K562 (cell line): ENCODE results near the gene BEST2. TPM values are rescaled to one million over a fixed set of nuclear protein-coding genes. Genes with fewer than 3 reads are reported as not detected.
A peak's percentile ranks its signal among the peaks of the same experiment; 100 is the strongest.

Experiments
- ATAC-seq: fragments of 200-7000 bp; cut with Tn5 transposase; 3 replicates; pipeline ENCODE4 v1.9.1; 2020; ENCODE audit warnings: moderate library complexity
- BruUV-seq: library from RNA; stranded (reverse); fragments of 400-500 nt; replicated peaks from 2 replicates; lab custom pipeline; 2021; lab: Mats Ljungman, UMichigan
- CTCF ChIA-PET: fragments of 300-600 bp; formaldehyde crosslinking; extraction: SDS; loops from one replicate; lab custom pipeline; 2021; ENCODE audit warnings: low intra/inter-chr PET ratio; lab: Yijun Ruan, JAX
- POLR2A ChIA-PET: fragments of 300-600, 350-650 bp; sonication (Branson Sonifier 250); formaldehyde crosslinking; extraction: SDS; loops from one replicate; lab custom pipeline; 2021; ENCODE audit warnings: antibody characterized with exemption, inconsistent platforms; lab: Yijun Ruan, JAX
- DNase-seq, 4 experiments: peaks; one replicate each; pipeline versions ENCODE4 v3.0.0 to v3.0.0-alpha.2; 2011 to 2018; ENCODE audit warnings: low spot score in 3 of 4, mixed read lengths in 3 of 4; ENCODE audit errors: extremely low read depth in 1 of 4
- FAIRE-seq: peaks from 2 replicates; lab custom pipeline; 2011; peaks lifted over from hg19 to GRCh38; lab: Jason Lieb, UNC
- H2AFZ ChIP-seq: 2 replicates; pipeline ENCODE4 v1.6.0; 2011; ENCODE audit warnings: low read depth, low read length, control low read depth, inconsistent platforms
- H3K27ac ChIP-seq: fragments of 200-600 bp; 3 replicates; pipeline ENCODE4 v1.8.0; 2011; ENCODE audit warnings: low read depth, mild to moderate bottlenecking, control low read depth, inconsistent platforms, low read length, moderate library complexity, mixed read lengths; ENCODE audit errors: extremely low read depth
- H3K27me3 ChIP-seq, 2 experiments: fragments of 300-600 bp in 1 of 2; 2 replicates in 1 of 2; 3 replicates in 1 of 2; pipeline versions ENCODE4 v1.6.0 to v1.8.0; 2011; ENCODE audit warnings: inconsistent platforms in 2 of 2, low read length in 2 of 2, mild to moderate bottlenecking in 1 of 2, mixed read lengths in 1 of 2, moderate library complexity in 1 of 2; ENCODE audit not compliant: control insufficient read depth in 2 of 2, insufficient read depth in 2 of 2
- H3K36me3 ChIP-seq: fragments of 300-600 bp; 3 replicates; pipeline ENCODE4 v1.8.0; 2011; ENCODE audit warnings: mild to moderate bottlenecking, low read length, inconsistent platforms; ENCODE audit not compliant: control insufficient read depth, insufficient read depth
- H3K4me1 ChIP-seq, 2 experiments: fragments of 200-600 bp in 1 of 2; replicated peaks in 1 of 2; 2 replicates in 1 of 2; 3 replicates in 1 of 2; pipeline versions ENCODE4 v1.5.1 to v1.8.0; 2011; ENCODE audit warnings: inconsistent platforms in 2 of 2, low read length in 2 of 2, mild to moderate bottlenecking in 1 of 2, mixed read lengths in 1 of 2, moderate library complexity in 1 of 2; ENCODE audit not compliant: control insufficient read depth in 2 of 2, insufficient read depth in 2 of 2
- H3K4me2 ChIP-seq: 2 replicates; pipeline ENCODE4 v1.6.1; 2011; ENCODE audit warnings: low read length, control low read depth, inconsistent platforms, mixed read lengths; ENCODE audit not compliant: insufficient read depth
- H3K4me3 ChIP-seq: fragments of 200-600 bp; sonication (generic), shearing (Covaris generic); 2 replicates; pipeline ENCODE4 v1.5.1; 2016; ENCODE audit warnings: control low read depth, inconsistent platforms
- H3K79me2 ChIP-seq: fragments of 200-600 bp; 3 replicates; pipeline ENCODE4 v1.8.0; 2011; ENCODE audit warnings: low read length, inconsistent platforms; ENCODE audit not compliant: control insufficient read depth, insufficient read depth
- H3K9ac ChIP-seq, 2 experiments: 2 replicates each; pipeline versions ENCODE4 v1.6.0 to v1.6.1; 2011; ENCODE audit warnings: low read depth in 2 of 2, low read length in 2 of 2, control low read depth in 1 of 2, inconsistent platforms in 1 of 2, mild to moderate bottlenecking in 1 of 2, mixed read lengths in 1 of 2; ENCODE audit not compliant: insufficient read depth in 1 of 2
- H3K9me1 ChIP-seq: one replicate; pipeline ENCODE4 v1.6.0; 2011; ENCODE audit warnings: inconsistent platforms, mild to moderate bottlenecking, low read length, moderate library complexity; ENCODE audit not compliant: control insufficient read depth, insufficient read depth
- H3K9me3 ChIP-seq: replicated peaks from 2 replicates; pipeline ENCODE4 v1.5.1; 2011; ENCODE audit warnings: low read depth, low read length, inconsistent platforms; ENCODE audit not compliant: control insufficient read depth, insufficient read depth
- H4K20me1 ChIP-seq: replicated peaks from 2 replicates; pipeline ENCODE4 v1.6.1; 2011; ENCODE audit warnings: low read length, inconsistent platforms, mixed read lengths; ENCODE audit not compliant: control insufficient read depth, insufficient read depth
- EGR1 ChIP-seq: fragments of 450-650 bp; conservative IDR thresholded peaks from 2 replicates; pipeline ENCODE4 v1.6.1; 2017; ENCODE audit warnings: mild to moderate bottlenecking
- FOXK1 ChIP-seq: sonication (generic); formaldehyde crosslinking; IDR thresholded peaks from 2 replicates; pipeline ENCODE4 v1.8.0; 2022; ENCODE audit warnings: missing genetic modification reagents, mild to moderate bottlenecking, borderline replicate concordance
- HDGF ChIP-seq: fragments of 450-650 bp; IDR thresholded peaks from 2 replicates; pipeline ENCODE4 v1.6.1; 2016
- MAFK ChIP-seq: IDR thresholded peaks from 2 replicates; pipeline ENCODE4 v1.6.1; 2011; ENCODE audit warnings: low read length, improper control_type of control experiment
- NFATC3 ChIP-seq: fragments of 450-650 bp; IDR thresholded peaks from 2 replicates; pipeline ENCODE4 v1.6.1; 2017; ENCODE audit warnings: mild to moderate bottlenecking
- WGBS: fragments of 100-300 bp; shearing (Covaris generic); methylation state at CpG from one replicate; pipeline ENCODE4 v1.1.6; 2016; ENCODE audit warnings: low coverage, mixed read lengths; ENCODE audit not compliant: insufficient coverage; ENCODE audit errors: missing lambda C conversion rate; 5-methylcytosine and 5-hydroxymethylcytosine counted together
- in situ Hi-C: fragments of 300-500 bp; cut with MboI; formaldehyde crosslinking; loops from 4 replicates; pipeline ENCODE4 v1.15.0; 2018; ENCODE audit warnings: inconsistent platforms, mixed read lengths
- intact Hi-C: fragments of 100-400 bp; cut with micrococcal nuclease; formaldehyde crosslinking; loops from 2 replicates; pipeline ENCODE4 v1.14.2; 2022
- polyA plus RNA-seq, 8 experiments: library from polyadenylated mRNA; depleted of rRNA in 4 of 8; stranded (reverse) in 5 of 8; unstranded in 3 of 8; fragments of >200 nt; fragmentation: Nextera tagmentation in 2 of 8; fragmentation: Illumina TruSeq in 1 of 8; extraction: Ambion mirVana in 2 of 8; extraction: Trizol in 1 of 8; gene quantifications; 2 replicates each; pipeline versions ENCODE4 v1.2.1 to v1.2.3, GENCODE V29; 2011 to 2014; ENCODE audit warnings: inconsistent platforms in 1 of 8, missing spikeins in 1 of 8
- total RNA-seq, 7 experiments: library from RNA; depleted of rRNA in 6 of 7; stranded (reverse); fragments of >200 nt in 6 of 7; fragmentation: Illumina TruSeq in 2 of 7; extraction: Trizol in 2 of 7; gene quantifications; 2 replicates each; pipeline versions ENCODE4 v1.2.1 to v1.2.3, GENCODE V29; 2011 to 2021; ENCODE audit warnings: low replicate concordance in 1 of 7
- TF ChIP-seq, protein P1 (sequence below): sonication (generic); formaldehyde crosslinking; IDR thresholded peaks from 2 replicates; pipeline ENCODE4 v1.8.1; 2023; ENCODE audit warnings: mild to moderate bottlenecking, missing genetic modification reagents

The BEST2 gene
- total and polyA plus RNA-seq, 9 of the 15 experiments (the other 6 are each of a cell fraction or from before 2014, with no cell fraction given), result not detected

DNA sequence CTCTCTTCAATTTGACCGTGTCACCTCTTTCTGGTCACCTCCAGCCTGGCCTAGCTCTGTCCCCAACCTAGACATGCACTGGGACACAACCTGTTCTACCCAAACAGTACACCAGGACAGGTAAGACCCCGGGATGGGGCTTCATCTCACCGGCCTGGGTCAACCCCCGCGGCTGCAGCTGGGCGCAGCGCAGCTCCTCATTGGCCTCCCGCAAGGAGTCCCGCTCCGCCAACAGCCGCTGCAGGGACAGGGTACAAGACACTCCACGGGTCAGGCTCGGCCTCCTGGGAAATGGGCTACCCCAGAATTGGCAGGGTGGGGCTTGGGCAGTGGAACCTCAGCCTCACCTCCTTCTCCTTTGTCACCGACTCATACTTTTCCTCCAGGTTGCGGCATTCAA, 16.1 kb downstream of the BEST2 start:
- H3K4me3 ChIP-seq, result no peak overlapping the region
- no peak overlapping the region for H3K27ac ChIP-seq
- FAIRE-seq (no peak), DNase-seq (no peak), ATAC-seq (no peak)
- H4K20me1 ChIP-seq, result no peaks in the 10 kb centered on the region
- H3K4me1 ChIP-seq, result peaks cover 0 to 31% of the 10 kb centered on the region in 2 experiments; a peak in 2 of 5 replicates
- intact Hi-C loops, result no loop called here
- no peaks in the 10 kb centered on the region for H3K9me3 ChIP-seq
- no peak overlapping the region for H2AFZ ChIP-seq
- peaks cover 6% of the 10 kb centered on the region; the same call in 1 of the 3 replicates for H3K36me3 ChIP-seq
- no peak overlapping the region for H3K4me2 ChIP-seq
- WGBS, result 91% methylated on average over 14 of the region's 15 CpGs
- BruUV-seq, result no TSS peak
- in situ Hi-C loops, result loop anchor here (5.0 kb wide), 1 partner anchor 80 kb away; no protein-coding TSS in a partner anchor
- no peak overlapping the region for H3K9ac ChIP-seq
- ChIA-PET POLR2A (interaction anchor here (0.8 to 3.9 kb wide), 4 partner anchors 10 to 69 kb away, joined by 4 to 27 read pairs (median 4); partner anchors contain the start of gene JUNB), CTCF (no interaction called here)
- H3K9me1 ChIP-seq, result no peaks in the 10 kb centered on the region
- TF ChIP-seq, protein P1, sequence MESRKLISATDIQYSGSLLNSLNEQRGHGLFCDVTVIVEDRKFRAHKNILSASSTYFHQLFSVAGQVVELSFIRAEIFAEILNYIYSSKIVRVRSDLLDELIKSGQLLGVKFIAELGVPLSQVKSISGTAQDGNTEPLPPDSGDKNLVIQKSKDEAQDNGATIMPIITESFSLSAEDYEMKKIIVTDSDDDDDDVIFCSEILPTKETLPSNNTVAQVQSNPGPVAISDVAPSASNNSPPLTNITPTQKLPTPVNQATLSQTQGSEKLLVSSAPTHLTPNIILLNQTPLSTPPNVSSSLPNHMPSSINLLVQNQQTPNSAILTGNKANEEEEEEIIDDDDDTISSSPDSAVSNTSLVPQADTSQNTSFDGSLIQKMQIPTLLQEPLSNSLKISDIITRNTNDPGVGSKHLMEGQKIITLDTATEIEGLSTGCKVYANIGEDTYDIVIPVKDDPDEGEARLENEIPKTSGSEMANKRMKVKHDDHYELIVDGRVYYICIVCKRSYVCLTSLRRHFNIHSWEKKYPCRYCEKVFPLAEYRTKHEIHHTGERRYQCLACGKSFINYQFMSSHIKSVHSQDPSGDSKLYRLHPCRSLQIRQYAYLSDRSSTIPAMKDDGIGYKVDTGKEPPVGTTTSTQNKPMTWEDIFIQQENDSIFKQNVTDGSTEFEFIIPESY (CRISPR knock-in tag), result 0 out of 2 replicates have a peak, but pooled peaks have one; percentile 14
- TF ChIP-seq HDGF, result no peak
- no peaks in the 10 kb centered on the region for H3K79me2 ChIP-seq
- no peaks in the 10 kb centered on the region for H3K27me3 ChIP-seq

DNA sequence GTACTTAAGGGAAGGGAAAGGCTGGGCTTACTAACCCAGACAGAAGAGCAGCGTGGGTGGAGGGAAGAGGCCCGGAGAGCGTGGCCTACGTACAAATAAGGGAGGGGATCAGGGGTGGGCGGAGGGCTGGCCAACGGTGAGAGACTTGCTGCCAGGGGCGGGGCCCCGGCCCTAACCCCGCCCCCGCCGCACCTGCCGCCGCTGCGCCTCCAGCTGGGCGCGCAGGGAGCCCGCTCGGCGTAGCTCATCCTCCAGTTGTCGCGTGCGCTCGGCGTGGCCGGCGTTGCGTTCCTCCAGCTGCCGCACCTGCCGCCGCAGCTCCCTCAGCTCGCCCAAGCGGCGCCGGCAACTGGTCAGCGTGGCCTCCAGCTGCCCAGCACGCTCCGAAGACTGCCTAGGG, 18.1 kb downstream of the BEST2 start:
- no peak for ATAC-seq
- in situ Hi-C loops (loop anchor here (5.0 kb wide), 1 partner anchor 78 kb away; no protein-coding TSS in a partner anchor), intact Hi-C loops (no loop called here)
- POLR2A ChIA-PET, result interaction anchor here (0.6 to 1.0 kb wide), 2 partner anchors 26 to 576 kb away, joined by 3 read pairs; no protein-coding TSS in a partner anchor
- no peaks in the 10 kb centered on the region; the same call in 2 of the 3 replicates for H3K79me2 ChIP-seq
- H3K4me1 ChIP-seq, result peaks cover 2 to 29% of the 10 kb centered on the region in 2 experiments; a peak in 4 of 5 replicates
- H3K27ac ChIP-seq, result no peak overlapping the region
- H3K27me3 ChIP-seq, result no peaks in the 10 kb centered on the region
- H3K9me3 ChIP-seq, result no peaks in the 10 kb centered on the region
- no peak overlapping the region for H2AFZ ChIP-seq
- H3K36me3 ChIP-seq, result no peaks in the 10 kb centered on the region
- H4K20me1 ChIP-seq, result no peaks in the 10 kb centered on the region
- TF ChIP-seq NFATC3, result no peak
- TF ChIP-seq, protein P1 (CRISPR knock-in tag), result peak; percentile 84
- TF ChIP-seq FOXK1, result no peak
- TF ChIP-seq MAFK, result no peak
- TF ChIP-seq EGR1, result 0 out of 2 replicates have a peak, but pooled peaks have one; percentile 12
- DNase-seq, result peak in 2 of 4 experiments; percentile 35 to 63
- no TSS peak for BruUV-seq
- no peak overlapping the region for H3K9ac ChIP-seq
- no peak for FAIRE-seq
- WGBS, result 95% methylated on average over 12 of the region's 37 CpGs
- H3K4me2 ChIP-seq, result no peak overlapping the region
- no peaks in the 10 kb centered on the region for H3K9me1 ChIP-seq
- CTCF ChIA-PET, result no interaction called here
- H3K4me3 ChIP-seq, result no peak overlapping the region
